Measurements from ENCODE around the gene SSC5D. TPM values are rescaled to one million over a fixed set of nuclear protein-coding genes. Genes with fewer than 3 reads are reported as not detected.
A peak's percentile ranks its signal among the peaks of the same experiment; 100 is the strongest.

SSC5D gene
- total and polyA plus RNA-seq, 9 of the 15 experiments (the other 6 are each of a cell fraction or from before 2014, with no cell fraction given), result 0.04 to 0.71 (median 0.14) TPM; not detected in 2

DNA sequence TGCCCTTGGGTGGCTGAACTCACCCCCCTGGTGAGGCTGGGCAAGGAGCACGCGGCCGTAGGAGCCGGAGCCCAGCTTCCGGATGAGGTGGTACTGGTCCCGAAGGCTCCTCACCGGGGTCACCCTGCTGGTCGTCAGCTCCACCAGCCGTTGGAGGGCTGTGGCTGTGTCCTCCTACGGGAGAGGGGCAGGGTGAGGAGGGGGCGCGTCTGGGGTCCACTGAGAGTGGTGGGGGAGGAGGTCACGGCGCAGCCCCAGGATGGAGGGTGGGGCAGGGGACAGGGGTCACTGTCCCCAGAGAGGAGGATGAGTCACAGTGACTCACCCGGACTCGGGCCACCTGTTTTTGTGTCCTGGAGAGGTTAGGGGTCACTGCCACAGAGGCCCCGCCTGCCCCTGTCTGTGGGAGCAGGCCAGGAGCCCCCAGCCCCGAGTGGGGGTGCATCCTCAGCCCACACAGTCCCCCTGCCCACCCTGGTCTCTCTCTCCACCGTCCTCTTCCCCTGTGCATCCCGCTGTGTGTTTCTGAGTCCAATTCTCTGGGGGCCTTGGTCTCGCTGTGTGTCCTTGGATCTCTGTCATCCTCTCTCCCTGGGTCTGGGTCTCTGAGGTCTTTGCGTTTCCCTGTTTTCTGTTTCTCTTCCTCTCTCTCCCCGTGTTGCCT is 56.7 kb downstream of the SSC5D start (continued):
- TF ChIP-seq, protein P1, sequence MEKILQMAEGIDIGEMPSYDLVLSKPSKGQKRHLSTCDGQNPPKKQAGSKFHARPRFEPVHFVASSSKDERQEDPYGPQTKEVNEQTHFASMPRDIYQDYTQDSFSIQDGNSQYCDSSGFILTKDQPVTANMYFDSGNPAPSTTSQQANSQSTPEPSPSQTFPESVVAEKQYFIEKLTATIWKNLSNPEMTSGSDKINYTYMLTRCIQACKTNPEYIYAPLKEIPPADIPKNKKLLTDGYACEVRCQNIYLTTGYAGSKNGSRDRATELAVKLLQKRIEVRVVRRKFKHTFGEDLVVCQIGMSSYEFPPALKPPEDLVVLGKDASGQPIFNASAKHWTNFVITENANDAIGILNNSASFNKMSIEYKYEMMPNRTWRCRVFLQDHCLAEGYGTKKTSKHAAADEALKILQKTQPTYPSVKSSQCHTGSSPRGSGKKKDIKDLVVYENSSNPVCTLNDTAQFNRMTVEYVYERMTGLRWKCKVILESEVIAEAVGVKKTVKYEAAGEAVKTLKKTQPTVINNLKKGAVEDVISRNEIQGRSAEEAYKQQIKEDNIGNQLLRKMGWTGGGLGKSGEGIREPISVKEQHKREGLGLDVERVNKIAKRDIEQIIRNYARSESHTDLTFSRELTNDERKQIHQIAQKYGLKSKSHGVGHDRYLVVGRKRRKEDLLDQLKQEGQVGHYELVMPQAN (IDR thresholded peaks at IDR 0.05; ENCODE audit: borderline replicate concordance), result no peak
- TF ChIP-seq IFI16 (CRISPR knock-in tag; IDR thresholded peaks at IDR 0.05) (no peak), ARNT (IDR thresholded peaks at IDR 0.05) (0 out of 4 replicates have a peak, but pooled peaks of 1 of the 2 experiments have one; percentile 23), ZNF76 (CRISPR knock-in tag; IDR thresholded peaks at IDR 0.05; ENCODE audit: borderline replicate concordance) (no peak), NCOR1 (IDR thresholded peaks at IDR 0.05) (peak; percentile 50), HDGF (IDR thresholded peaks at IDR 0.05) (0 out of 2 replicates have a peak, but pooled peaks have one; percentile 19), ZC3H4 (CRISPR knock-in tag; IDR thresholded peaks at IDR 0.05; ENCODE audit: borderline replicate concordance) (no peak), KLF16 (IDR thresholded peaks at IDR 0.05) (no peak), BRD9 (IDR thresholded peaks at IDR 0.05; ENCODE audit: low read depth, partially characterized antibody) (no peak), ZNF707 (CRISPR knock-in tag; conservative IDR thresholded peaks at IDR 0.05) (no peak), CBFA2T2 (conservative IDR thresholded peaks at IDR 0.05) (peak; percentile 62), RBM14 (IDR thresholded peaks at IDR 0.05; ENCODE audit: borderline replicate concordance, insufficient read depth, low read depth, low read length) (no peak), MEF2D (tag; conservative IDR thresholded peaks at IDR 0.05; ENCODE audit: low read depth) (0 out of 2 replicates have a peak, but pooled peaks have one; percentile 11), SOX6 (IDR thresholded peaks at IDR 0.05) (no peak), THRAP3 (IDR thresholded peaks at IDR 0.05; ENCODE audit: borderline replicate concordance) (no peak), ZNF197 (CRISPR knock-in tag; IDR thresholded peaks at IDR 0.05; ENCODE audit: low read depth) (no peak), GATAD2A (IDR thresholded peaks at IDR 0.05) (peak; percentile 87; the same call in 1 of the 2 replicates)
- TF ChIP-seq, protein P2, sequence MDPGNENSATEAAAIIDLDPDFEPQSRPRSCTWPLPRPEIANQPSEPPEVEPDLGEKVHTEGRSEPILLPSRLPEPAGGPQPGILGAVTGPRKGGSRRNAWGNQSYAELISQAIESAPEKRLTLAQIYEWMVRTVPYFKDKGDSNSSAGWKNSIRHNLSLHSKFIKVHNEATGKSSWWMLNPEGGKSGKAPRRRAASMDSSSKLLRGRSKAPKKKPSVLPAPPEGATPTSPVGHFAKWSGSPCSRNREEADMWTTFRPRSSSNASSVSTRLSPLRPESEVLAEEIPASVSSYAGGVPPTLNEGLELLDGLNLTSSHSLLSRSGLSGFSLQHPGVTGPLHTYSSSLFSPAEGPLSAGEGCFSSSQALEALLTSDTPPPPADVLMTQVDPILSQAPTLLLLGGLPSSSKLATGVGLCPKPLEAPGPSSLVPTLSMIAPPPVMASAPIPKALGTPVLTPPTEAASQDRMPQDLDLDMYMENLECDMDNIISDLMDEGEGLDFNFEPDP (CRISPR knock-in tag; IDR thresholded peaks at IDR 0.05), result no peak
- TF ChIP-seq, protein P3, sequence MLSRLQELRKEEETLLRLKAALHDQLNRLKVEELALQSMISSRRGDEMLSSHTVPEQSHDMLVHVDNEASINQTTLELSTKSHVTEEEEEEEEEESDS (CRISPR knock-in tag; IDR thresholded peaks at IDR 0.05), result no peak
- TF ChIP-seq, protein P4, sequence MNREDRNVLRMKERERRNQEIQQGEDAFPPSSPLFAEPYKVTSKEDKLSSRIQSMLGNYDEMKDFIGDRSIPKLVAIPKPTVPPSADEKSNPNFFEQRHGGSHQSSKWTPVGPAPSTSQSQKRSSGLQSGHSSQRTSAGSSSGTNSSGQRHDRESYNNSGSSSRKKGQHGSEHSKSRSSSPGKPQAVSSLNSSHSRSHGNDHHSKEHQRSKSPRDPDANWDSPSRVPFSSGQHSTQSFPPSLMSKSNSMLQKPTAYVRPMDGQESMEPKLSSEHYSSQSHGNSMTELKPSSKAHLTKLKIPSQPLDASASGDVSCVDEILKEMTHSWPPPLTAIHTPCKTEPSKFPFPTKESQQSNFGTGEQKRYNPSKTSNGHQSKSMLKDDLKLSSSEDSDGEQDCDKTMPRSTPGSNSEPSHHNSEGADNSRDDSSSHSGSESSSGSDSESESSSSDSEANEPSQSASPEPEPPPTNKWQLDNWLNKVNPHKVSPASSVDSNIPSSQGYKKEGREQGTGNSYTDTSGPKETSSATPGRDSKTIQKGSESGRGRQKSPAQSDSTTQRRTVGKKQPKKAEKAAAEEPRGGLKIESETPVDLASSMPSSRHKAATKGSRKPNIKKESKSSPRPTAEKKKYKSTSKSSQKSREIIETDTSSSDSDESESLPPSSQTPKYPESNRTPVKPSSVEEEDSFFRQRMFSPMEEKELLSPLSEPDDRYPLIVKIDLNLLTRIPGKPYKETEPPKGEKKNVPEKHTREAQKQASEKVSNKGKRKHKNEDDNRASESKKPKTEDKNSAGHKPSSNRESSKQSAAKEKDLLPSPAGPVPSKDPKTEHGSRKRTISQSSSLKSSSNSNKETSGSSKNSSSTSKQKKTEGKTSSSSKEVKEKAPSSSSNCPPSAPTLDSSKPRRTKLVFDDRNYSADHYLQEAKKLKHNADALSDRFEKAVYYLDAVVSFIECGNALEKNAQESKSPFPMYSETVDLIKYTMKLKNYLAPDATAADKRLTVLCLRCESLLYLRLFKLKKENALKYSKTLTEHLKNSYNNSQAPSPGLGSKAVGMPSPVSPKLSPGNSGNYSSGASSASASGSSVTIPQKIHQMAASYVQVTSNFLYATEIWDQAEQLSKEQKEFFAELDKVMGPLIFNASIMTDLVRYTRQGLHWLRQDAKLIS (CRISPR knock-in tag; IDR thresholded peaks at IDR 0.05), result 0 out of 2 replicates have a peak, but pooled peaks have one; percentile 51
- TF ChIP-seq, protein P5, sequence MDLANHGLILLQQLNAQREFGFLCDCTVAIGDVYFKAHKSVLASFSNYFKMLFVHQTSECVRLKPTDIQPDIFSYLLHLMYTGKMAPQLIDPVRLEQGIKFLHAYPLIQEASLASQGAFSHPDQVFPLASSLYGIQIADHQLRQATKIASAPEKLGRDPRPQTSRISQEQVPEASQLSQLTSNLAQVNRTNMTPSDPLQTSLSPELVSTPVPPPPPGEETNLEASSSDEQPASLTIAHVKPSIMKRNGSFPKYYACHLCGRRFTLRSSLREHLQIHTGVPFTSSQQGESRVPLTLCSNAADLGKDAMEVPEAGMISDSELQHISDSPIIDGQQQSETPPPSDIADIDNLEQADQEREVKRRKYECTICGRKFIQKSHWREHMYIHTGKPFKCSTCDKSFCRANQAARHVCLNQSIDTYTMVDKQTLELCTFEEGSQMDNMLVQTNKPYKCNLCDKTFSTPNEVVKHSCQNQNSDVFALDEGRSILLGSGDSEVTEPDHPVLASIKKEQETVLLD (IDR thresholded peaks at IDR 0.05), result peak; percentile 55; the same call in 1 of the 2 replicates
